RWPE1 (cell line): ENCODE results near the gene FBXO4.

Experiments
- CTCF ChIA-PET: fragments of 350-600 bp; sonication (Branson Sonifier 250); formaldehyde crosslinking; extraction: SDS; loops from one replicate; lab custom pipeline; 2021; lab: Yijun Ruan, JAX
- POLR2A ChIA-PET: fragments of 400-600 bp; formaldehyde crosslinking; extraction: SDS; loops from one replicate; lab custom pipeline; 2020; ENCODE audit warnings: antibody characterized with exemption; ENCODE audit not compliant: low non-redundant PET; lab: Yijun Ruan, JAX
- DNase-seq: peaks from one replicate; pipeline ENCODE4 v3.0.0; 2012; ENCODE audit warnings: low spot score
- H3K27ac ChIP-seq: fragments of 450-650 bp; 2 replicates; pipeline ENCODE4 v1.5.1; 2017
- CTCF ChIP-seq: fragments of 450-650 bp; conservative IDR thresholded peaks from 2 replicates; pipeline ENCODE4 v1.5.1; 2017; ENCODE audit warnings: low read depth, mild to moderate bottlenecking

FBXO4 gene

DNA sequence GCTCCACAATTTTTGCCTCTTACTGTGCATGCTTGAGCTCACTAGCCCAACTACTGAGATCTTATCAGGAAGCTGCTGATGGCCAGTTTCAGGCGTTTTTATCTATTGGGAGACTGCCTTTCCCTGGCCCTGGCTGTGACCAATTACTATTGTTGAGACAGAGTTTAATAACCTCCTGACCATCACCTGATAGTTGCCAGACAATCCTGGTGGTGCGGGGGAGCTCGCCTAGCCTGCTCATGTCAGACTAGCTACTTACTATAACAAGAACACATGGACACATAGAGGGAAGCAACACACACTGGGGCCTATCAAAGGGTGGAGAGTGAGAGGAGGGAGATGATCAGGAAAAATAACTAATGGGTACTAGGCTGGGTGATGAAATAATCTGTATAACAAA, 41.8 kb upstream of the FBXO4 start:
- CTCF ChIA-PET: no interaction called here
- POLR2A ChIA-PET: no interaction called here

GRCh38 chr5:41883936-41884335, 41.1 kb upstream of the FBXO4 start:
- TF ChIP-seq CTCF: no peak
- H3K27ac ChIP-seq: no peak overlapping the region
- no peak for DNase-seq
- CTCF ChIA-PET: interaction anchor here (0.6 kb wide), 1 partner anchor 421 kb away, joined by 3 read pairs; no protein-coding TSS in a partner anchor
- POLR2A ChIA-PET: no interaction called here

More for the DNA sequence above, 41.8 kb upstream of the FBXO4 start:
- TF ChIP-seq CTCF: no peak
- no peak for DNase-seq
- no peak overlapping the region for H3K27ac ChIP-seq

DNA sequence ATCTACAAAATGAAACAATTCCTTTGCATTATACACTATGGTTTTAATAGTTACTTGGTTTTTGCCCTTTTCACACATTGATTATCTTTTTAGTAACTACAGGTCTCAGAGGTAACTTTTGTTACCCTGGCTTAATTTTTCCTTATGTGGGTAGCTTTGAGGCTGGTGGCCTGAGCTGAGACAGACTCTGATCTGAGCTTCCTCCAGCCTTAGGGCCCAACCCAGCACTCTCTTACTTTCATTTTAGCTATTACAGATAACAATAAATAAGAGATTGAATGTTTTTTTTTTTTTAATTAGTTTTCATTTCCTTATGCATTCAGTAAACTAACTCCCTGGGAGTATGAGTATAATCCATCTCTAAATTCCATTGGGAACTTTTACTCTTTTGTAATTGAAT, 39.8 kb upstream of the FBXO4 start:
- ChIA-PET POLR2A (no interaction called here), CTCF (interaction anchor here (0.5 kb wide), 1 partner anchor 29 kb away, joined by 3 read pairs; no protein-coding TSS in a partner anchor)
- H3K27ac ChIP-seq: no peak overlapping the region
- no peak for DNase-seq
- TF ChIP-seq CTCF: no peak

GRCh38 chr5:41891066-41891707, 33.9 kb upstream of the FBXO4 start:
- no peak for DNase-seq
- no peak overlapping the region for H3K27ac ChIP-seq
- ChIA-PET CTCF (no interaction called here), POLR2A (no interaction called here)
- TF ChIP-seq CTCF: no peak

GRCh38 chr5:41892031-41892430, 33.0 kb upstream of the FBXO4 start:
- H3K27ac ChIP-seq: no peak overlapping the region
- ChIA-PET POLR2A (no interaction called here), CTCF (no interaction called here)
- TF ChIP-seq CTCF: no peak
- DNase-seq: no peak

DNA sequence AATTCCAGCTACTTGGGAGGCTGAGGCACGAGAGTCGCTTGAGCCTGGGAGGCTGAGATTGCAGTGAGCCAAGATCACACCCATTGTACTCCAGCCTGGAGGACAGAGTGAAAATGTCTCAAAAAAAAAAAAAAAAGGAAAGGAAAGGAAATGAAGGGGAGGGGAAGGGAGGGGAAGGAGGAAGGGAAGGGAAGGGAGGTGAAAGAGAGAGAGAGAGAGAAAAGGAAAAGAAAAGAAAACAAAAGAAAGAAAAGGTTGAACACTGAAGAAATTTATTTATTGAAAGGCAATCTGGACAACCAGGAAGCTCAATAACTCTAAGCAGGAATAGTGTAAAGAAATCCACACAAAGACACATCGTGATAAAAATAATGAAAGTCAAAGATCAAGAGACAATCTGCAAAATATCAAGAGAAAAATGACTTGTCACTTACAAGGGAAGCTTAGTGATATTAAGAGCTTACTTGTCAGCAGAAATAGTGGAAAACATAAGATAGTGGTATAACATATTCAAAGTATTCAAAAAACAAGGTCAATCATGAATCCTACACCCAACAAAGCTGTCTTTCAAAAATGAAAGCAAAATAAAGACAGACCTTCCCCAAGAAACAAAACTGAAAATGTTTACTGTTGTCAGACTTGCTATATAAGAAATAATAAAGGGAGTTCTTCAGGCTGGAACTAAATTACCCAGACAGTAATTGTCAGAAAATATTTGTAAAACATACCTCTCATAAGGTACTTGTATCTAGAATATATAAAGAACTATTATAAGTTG, 31.8 kb upstream of the FBXO4 start:
- TF ChIP-seq CTCF: no peak
- H3K27ac ChIP-seq: no peak overlapping the region
- no peak for DNase-seq
- CTCF ChIA-PET: no interaction called here
- POLR2A ChIA-PET: no interaction called here
